NB4 (cell line): ENCODE results near the gene PRG3.

Experiments used
- CTCF ChIP-seq: IDR thresholded peaks from one replicate; pipeline ENCODE4 v1.5.1; 2012; ENCODE audit warnings: low read depth, low read length
- MAX ChIP-seq: IDR thresholded peaks from 2 replicates; pipeline ENCODE4 v1.6.1; 2011; ENCODE audit warnings: low read depth, low read length
- MYC ChIP-seq: IDR thresholded peaks from 2 replicates; pipeline ENCODE4 v1.6.1; 2011; ENCODE audit warnings: low read depth, low read length
- POLR2A ChIP-seq: IDR thresholded peaks from 2 replicates; pipeline ENCODE4 v1.6.1; 2011; ENCODE audit warnings: mild to moderate bottlenecking; ENCODE audit not compliant: insufficient read length; ENCODE audit errors: extremely low read depth

GRCh38 chr11:57387289-57388030 is 6.5 kb upstream of the PRG3 start:
- TF ChIP-seq POLR2A (no peak), CTCF (no peak), MYC (no peak), MAX (no peak)
